Gastroesophageal sphincter (tissue), 4 donors: Measurements from ENCODE around the gene GALNT17. TPM values are rescaled to one million over a fixed set of nuclear protein-coding genes. Genes with fewer than 3 reads are reported as not detected.

Experiments
- ATAC-seq: fragments of 150-250 bp; one replicate; pipeline ENCODE4 v1.9.1; 2016; ENCODE audit warnings: mild to moderate bottlenecking, moderate library complexity
- H3K27ac ChIP-seq, 4 donors: fragments of 200-600 bp; sonication (generic) in 3 of 4; 1 replicate in 3 of 4; 2 replicates in 1 of 4; pipeline ENCODE4 v1.5.1; 2016 to 2019
- H3K27me3 ChIP-seq: fragments of 200-600 bp; sonication (generic); one replicate; pipeline ENCODE4 v1.5.1; 2019
- H3K36me3 ChIP-seq, 2 donors: fragments of 200-600 bp; sonication (generic); one replicate each; pipeline ENCODE4 v1.5.1; 2019; ENCODE audit warnings: control low read depth in 1 of 2
- H3K4me1 ChIP-seq, 3 donors: fragments of 200-600 bp; sonication (generic); 1 replicate in 2 of 3; 2 replicates in 1 of 3; pipeline ENCODE4 v1.5.1; 2016 to 2019; ENCODE audit warnings: control low read depth in 2 of 3
- H3K4me3 ChIP-seq, 2 donors: fragments of 200-600 bp; sonication (generic); one replicate each; pipeline ENCODE4 v1.5.1; 2019; ENCODE audit warnings: mild to moderate bottlenecking in 1 of 2, moderate library complexity in 1 of 2
- H3K9me3 ChIP-seq, 3 donors: fragments of 200-600 bp; sonication (generic); one replicate each; pipeline ENCODE4 v1.5.1; 2017 to 2019; ENCODE audit warnings: control low read depth in 2 of 3
- CTCF ChIP-seq, 4 experiments: fragments of 200-600 bp in 2 of 4; fragments of 450-650 bp in 2 of 4; sonication (generic) in 1 of 4; IDR thresholded peaks; one replicate each; pipeline ENCODE4 v1.5.1; 2017 to 2019; ENCODE audit warnings: antibody characterized with exemption in 4 of 4, mild to moderate bottlenecking in 2 of 4, moderate library complexity in 2 of 4
- EP300 ChIP-seq: sonication (generic); formaldehyde crosslinking; IDR thresholded peaks from one replicate; pipeline ENCODE4 v1.6.1; 2017; ENCODE audit warnings: antibody characterized with exemption, mild to moderate bottlenecking
- POLR2A ChIP-seq, 2 donors: fragments of 450-650 bp; IDR thresholded peaks; one replicate each; pipeline ENCODE4 v1.6.1; 2017; ENCODE audit warnings: antibody characterized with exemption in 2 of 2, mild to moderate bottlenecking in 2 of 2, moderate library complexity in 1 of 2
- POLR2AphosphoS5 ChIP-seq: sonication (generic); formaldehyde crosslinking; IDR thresholded peaks from one replicate; pipeline ENCODE4 v1.6.1; 2017; ENCODE audit warnings: antibody characterized with exemption
- WGBS, 2 donors: methylation state at CpG; one replicate each; pipeline ENCODE4 v1.1.5; 2018; ENCODE audit warnings: low coverage in 1 of 2; 5-methylcytosine and 5-hydroxymethylcytosine counted together
- total RNA-seq, 4 donors: library from RNA; depleted of rRNA; stranded (reverse); fragments of >200 nt; gene quantifications; one replicate each; pipeline ENCODE4 v1.1.0, GENCODE V29; 2016

The GALNT17 gene
- total RNA-seq, 4 donors from 2014 or later = 16.7 to 93.2 (median 34.8) TPM

DNA sequence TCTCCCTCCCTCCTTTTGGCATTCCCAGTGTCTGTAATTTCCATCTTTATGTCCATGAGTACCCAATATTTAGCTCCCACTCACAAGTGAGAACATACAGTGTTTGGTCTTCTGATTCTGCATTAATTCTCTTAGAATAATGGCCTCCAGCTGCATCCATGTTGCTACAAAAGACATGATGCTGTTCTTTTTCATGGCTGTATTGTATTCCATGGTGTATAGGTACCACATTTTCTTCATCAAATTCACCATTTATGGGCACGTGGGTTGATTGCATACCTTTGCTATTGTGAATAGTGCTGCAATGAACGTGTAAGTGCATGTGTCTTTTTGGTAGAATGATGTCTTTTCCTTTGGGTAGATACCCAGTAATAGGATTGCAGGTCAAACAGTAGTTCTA, 576.8 kb downstream of the GALNT17 start:
- WGBS, 2 donors = 86 to 100% methylated on average over 1 to 2 of the region's 2 CpGs
- no peak overlapping the region for H3K4me3 ChIP-seq
- H3K4me1 ChIP-seq = no peaks in the 10 kb centered on the region
- no peak for ATAC-seq
- H3K27me3 ChIP-seq = no peaks in the 10 kb centered on the region
- no peak overlapping the region for H3K27ac ChIP-seq
- H3K36me3 ChIP-seq = peaks cover 0 to 18% of the 10 kb centered on the region in 2 donors
- TF ChIP-seq POLR2A (IDR thresholded peaks at IDR 0.05) = no peak
- no peak for TF ChIP-seq EP300
- no peak for TF ChIP-seq CTCF (IDR thresholded peaks at IDR 0.05)
- no peak for TF ChIP-seq POLR2AphosphoS5
- peaks cover 0 to 16% (median 0%) of the 10 kb centered on the region in 3 donors for H3K9me3 ChIP-seq

GRCh38 chr7:71710442-71710841, 578.5 kb downstream of the GALNT17 start:
- ATAC-seq = no peak
- TF ChIP-seq POLR2A (IDR thresholded peaks at IDR 0.05) = no peak
- TF ChIP-seq EP300 = no peak
- no peak for TF ChIP-seq POLR2AphosphoS5
- WGBS, 2 donors = no CpG with 5 or more reads among the region's 5 CpGs
- H3K27ac ChIP-seq = no peak overlapping the region
- H3K4me3 ChIP-seq = no peak overlapping the region
- H3K27me3 ChIP-seq = no peaks in the 10 kb centered on the region
- peaks cover 0 to 14% (median 0%) of the 10 kb centered on the region in 3 donors for H3K9me3 ChIP-seq
- peaks cover 0 to 18% of the 10 kb centered on the region in 2 donors for H3K36me3 ChIP-seq
- no peaks in the 10 kb centered on the region for H3K4me1 ChIP-seq

DNA sequence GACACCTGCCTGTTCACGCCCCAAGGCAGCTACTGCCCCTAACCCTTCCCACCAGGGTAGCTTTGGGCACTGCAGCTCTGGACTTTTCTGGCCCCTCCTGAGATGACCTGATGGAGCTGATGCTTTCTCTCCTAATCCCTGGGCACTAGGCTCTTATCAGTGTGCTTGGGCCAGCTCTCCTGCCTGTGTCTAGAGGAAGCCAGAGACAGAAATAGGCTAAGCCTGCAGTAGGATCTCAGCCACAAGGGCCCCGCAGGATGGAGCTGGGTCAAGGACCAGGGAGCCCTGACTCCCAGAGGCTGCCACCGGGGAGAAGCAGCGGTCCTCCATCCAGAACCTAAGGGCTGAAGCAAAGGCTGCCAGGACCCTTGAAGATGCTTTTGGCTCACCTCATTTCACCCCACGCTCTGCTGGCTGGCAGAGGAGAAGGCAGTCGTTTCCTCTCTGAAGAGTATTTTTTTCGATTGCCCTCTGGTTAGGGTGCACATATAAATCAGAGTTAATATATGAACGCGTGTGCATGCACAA, 580.8 kb downstream of the GALNT17 start:
- Histone ChIP-seq H3K4me1 (no peaks in the 10 kb centered on the region), H3K4me3 (no peak overlapping the region), H3K9me3 (peaks cover 0 to 6% (median 0%) of the 10 kb centered on the region in 3 donors), H3K27me3 (no peaks in the 10 kb centered on the region), H3K27ac (no peak overlapping the region), H3K36me3 (peaks cover 0 to 18% of the 10 kb centered on the region in 2 donors)
- no peak for ATAC-seq
- WGBS, 2 donors = 82 to 89% methylated on average over 3 to 8 of the region's 9 CpGs
- no peak for TF ChIP-seq POLR2A (IDR thresholded peaks at IDR 0.05)
- TF ChIP-seq CTCF (IDR thresholded peaks at IDR 0.05) = no peak
- TF ChIP-seq POLR2AphosphoS5 = no peak
- TF ChIP-seq EP300 = no peak

- Histone ChIP-seq H3K9me3 (no peaks in the 10 kb centered on the region), H3K36me3 (peaks cover 0 to 12% of the 10 kb centered on the region in 2 donors), H3K27ac (no peak overlapping the region), H3K27me3 (no peaks in the 10 kb centered on the region), H3K4me3 (no peak overlapping the region), H3K4me1 (no peaks in the 10 kb centered on the region)
- TF ChIP-seq POLR2A (IDR thresholded peaks at IDR 0.05) = no peak
- TF ChIP-seq POLR2AphosphoS5 = no peak
- no peak for TF ChIP-seq EP300
- WGBS, 2 donors = 28 to 61% methylated on average over 3 of the region's 3 CpGs
- no peak for ATAC-seq
Observed at GRCh38 chr7:71716690-71717089, 584.7 kb downstream of the GALNT17 start.

DNA sequence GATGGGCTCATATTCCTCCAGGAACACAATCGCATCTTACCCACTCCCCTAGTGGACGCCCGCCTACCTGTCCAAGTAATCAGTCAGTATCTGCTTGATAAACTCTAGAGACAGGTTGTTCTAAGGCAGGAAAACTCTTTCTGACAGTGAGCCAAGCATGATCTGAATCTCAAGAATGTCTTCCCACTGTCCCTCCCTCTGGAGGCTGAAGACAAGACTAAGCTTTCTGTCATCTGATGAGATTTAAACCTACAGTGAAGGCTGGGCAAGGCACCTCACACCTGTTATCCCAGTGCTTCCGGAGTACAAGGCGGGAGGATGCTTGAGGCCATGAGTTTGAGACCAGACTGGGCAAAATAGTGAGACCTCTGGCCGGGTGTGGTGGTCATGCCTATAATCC, 586.6 kb downstream of the GALNT17 start:
- no peak overlapping the region for H3K27ac ChIP-seq
- H3K36me3 ChIP-seq = no peaks in the 10 kb centered on the region
- no peaks in the 10 kb centered on the region for H3K4me1 ChIP-seq
- H3K4me3 ChIP-seq = no peak overlapping the region
- no peaks in the 10 kb centered on the region for H3K27me3 ChIP-seq
- WGBS, 2 donors = 88 to 95% methylated on average over 3 to 5 of the region's 6 CpGs
- no peak for ATAC-seq
- no peaks in the 10 kb centered on the region for H3K9me3 ChIP-seq
- TF ChIP-seq POLR2AphosphoS5 (no peak), POLR2A (IDR thresholded peaks at IDR 0.05) (no peak), CTCF (IDR thresholded peaks at IDR 0.05) (no peak), EP300 (no peak)

- WGBS, 2 donors = 63 to 86% methylated on average over 3 of the region's 3 CpGs
- H3K4me3 ChIP-seq = no peak overlapping the region
- no peak for ATAC-seq
- no peaks in the 10 kb centered on the region for H3K36me3 ChIP-seq
- H3K27me3 ChIP-seq = no peaks in the 10 kb centered on the region
- TF ChIP-seq EP300 (no peak), CTCF (IDR thresholded peaks at IDR 0.05) (no peak), POLR2A (IDR thresholded peaks at IDR 0.05) (no peak)
- H3K4me1 ChIP-seq = no peaks in the 10 kb centered on the region
- H3K27ac ChIP-seq = no peak overlapping the region
- H3K9me3 ChIP-seq = no peaks in the 10 kb centered on the region
Observed at GRCh38 chr7:71721742-71722141, 589.8 kb downstream of the GALNT17 start.
